ENCODE data around the gene CYP2A7.
"Not testable (repeated sequence)": the region's sequence is repeated elsewhere in the genome, so short reads cannot be mapped to it uniquely, and the experiment has no call there.

Gene CYP2A7, protein sequence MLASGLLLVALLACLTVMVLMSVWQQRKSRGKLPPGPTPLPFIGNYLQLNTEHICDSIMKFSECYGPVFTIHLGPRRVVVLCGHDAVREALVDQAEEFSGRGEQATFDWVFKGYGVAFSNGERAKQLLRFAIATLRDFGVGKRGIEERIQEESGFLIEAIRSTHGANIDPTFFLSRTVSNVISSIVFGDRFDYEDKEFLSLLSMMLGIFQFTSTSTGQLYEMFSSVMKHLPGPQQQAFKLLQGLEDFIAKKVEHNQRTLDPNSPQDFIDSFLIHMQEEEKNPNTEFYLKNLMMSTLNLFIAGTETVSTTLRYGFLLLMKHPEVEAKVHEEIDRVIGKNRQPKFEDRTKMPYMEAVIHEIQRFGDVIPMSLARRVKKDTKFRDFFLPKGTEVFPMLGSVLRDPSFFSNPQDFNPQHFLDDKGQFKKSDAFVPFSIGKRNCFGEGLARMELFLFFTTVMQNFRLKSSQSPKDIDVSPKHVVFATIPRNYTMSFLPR

DNA sequence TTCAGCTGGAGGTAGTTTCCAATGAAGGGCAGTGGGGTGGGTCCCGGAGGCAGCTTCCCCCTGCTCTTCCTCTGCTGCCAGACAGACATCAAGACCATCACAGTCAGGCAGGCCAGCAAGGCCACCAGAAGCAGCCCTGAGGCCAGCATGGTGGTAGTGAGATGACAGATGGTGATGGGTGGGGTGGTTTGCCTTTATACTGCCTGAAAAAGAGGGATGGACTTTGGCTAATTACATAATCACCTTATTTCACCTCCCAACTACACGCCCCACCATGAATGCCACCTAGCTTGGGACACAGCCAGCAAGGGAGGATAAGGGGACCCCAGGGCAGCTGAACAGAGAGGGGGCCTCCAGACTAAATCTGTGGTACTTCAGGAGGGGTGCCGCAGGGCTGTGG lies at the start of gene CYP2A7:
Gene CYP2A7, minus strand, starts transcription at position 170 of the 400 bp plus-strand sequence. Its CDS starts 21 bp downstream, at position 149.
- not testable (repeated sequence) for DNase-seq

DNA sequence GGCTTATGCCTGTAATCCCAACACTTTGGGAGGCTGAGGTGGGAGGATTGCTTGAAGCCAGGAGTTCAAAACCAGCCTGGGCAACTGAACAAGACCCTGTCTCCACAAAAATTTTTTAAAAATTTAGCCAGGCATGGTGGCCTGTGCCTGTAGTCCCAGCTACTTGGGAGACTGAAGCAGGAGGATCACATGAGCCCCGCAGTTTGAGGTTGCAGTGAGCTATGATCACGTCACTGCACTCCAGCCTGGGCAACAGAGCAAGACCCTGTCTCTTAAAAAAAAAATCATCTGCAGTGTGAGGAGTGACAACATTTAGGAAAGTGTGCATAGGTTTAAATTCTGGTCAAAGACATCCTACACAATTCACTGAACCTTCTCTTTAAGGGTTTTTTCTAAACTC lies 48.8 kb upstream of the CYP2A7 start:
- not testable (repeated sequence) for DNase-seq

DNA sequence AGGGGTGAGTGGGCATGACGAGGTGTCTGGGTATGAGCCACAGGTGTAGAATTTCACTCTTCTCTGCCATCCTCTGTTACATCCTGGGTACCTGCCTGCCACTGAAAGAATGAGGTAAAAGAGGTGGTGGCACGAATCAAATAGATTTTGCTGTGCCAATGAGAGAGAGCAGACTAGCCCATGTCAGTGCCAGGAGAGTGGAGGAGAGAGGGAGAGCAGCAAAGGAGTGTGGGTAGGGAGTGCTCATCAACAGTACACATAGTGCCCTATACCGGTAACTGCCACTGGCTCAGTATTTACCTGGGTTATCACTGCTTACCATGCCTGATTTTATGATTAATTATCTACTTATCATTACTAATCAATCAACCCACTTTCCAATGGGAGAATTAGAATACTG lies 47.9 kb upstream of the CYP2A7 start:
- not testable (repeated sequence) for DNase-seq

DNA sequence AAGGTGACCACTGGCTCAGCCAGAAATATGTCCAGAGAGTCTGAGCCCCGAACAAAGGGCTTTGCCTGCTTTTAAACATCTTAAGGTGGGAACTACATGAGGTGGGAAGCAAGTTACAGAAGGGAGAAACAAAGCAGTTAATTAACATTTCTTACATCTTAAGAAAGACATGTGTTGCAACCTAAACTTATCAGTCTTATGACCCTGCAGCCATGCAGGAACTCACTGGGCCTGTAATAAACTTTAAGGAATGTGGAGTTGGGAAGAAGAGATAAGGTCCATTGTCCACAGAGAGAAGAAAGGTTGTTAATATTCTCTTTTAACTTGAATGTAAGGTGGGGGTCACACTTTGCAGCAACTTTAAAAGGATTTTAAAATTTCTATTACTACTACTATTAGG lies 46.8 kb upstream of the CYP2A7 start:
- DNase-seq: no peak

DNA sequence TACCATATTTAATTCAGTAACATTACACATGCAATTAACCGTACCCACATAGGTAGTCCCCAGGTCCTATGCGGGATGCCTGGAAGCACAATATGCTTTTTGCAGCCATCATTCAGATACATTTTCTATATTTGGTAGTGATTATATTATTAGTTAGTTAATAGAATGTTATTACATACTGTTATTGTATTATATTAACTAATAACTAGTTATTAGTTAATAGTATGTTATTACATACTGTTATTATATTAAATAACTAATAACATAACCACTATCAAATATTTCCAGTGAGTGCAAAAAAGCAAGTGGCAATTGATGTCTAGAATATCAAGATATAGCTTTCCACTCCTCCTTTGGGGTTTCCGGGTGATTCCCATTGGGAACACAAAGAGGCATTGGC lies 45.5 kb upstream of the CYP2A7 start:
- no peak for DNase-seq

DNA sequence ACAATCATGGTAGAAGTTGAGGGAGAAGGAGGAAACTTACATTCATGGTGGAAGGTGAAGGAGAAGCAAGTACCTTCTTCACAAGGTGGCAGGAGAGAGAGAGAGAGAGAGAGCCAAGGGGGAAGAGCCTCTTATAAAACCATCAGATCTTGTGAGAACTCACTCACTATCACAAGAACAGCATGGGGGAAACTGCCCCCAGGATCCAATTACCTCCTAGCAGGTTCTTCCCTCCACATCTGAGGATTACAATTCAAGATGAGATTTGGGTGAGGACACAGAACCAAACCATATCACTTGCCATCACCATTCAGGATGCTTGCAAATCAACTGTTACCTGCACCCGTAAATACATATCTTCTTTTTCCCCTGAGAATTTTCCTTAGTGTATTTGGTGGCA lies 44.2 kb upstream of the CYP2A7 start:
- not testable (repeated sequence) for DNase-seq

DNA sequence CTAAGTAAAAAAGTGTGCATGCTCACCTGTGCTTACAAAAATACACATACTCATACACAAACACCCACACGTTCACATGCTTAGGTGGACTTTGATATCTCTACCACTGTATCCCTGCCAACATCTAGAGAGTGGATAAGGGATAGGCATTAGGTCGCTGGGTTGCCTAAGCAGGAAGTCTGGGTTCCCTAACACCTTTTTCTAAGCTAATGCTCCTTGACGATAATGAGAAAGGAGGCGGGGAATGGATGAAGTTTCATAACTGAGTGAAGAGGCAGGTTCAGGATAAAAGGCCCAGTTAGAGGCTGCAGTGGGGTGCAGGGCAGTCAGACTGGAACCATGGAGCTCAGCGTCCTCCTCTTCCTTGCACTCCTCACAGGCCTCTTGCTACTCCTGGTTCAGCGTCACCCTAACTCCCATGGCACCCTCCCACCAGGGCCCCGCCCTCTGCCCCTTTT lies 41.9 kb upstream of the CYP2A7 start:
- no peak for DNase-seq

DNA sequence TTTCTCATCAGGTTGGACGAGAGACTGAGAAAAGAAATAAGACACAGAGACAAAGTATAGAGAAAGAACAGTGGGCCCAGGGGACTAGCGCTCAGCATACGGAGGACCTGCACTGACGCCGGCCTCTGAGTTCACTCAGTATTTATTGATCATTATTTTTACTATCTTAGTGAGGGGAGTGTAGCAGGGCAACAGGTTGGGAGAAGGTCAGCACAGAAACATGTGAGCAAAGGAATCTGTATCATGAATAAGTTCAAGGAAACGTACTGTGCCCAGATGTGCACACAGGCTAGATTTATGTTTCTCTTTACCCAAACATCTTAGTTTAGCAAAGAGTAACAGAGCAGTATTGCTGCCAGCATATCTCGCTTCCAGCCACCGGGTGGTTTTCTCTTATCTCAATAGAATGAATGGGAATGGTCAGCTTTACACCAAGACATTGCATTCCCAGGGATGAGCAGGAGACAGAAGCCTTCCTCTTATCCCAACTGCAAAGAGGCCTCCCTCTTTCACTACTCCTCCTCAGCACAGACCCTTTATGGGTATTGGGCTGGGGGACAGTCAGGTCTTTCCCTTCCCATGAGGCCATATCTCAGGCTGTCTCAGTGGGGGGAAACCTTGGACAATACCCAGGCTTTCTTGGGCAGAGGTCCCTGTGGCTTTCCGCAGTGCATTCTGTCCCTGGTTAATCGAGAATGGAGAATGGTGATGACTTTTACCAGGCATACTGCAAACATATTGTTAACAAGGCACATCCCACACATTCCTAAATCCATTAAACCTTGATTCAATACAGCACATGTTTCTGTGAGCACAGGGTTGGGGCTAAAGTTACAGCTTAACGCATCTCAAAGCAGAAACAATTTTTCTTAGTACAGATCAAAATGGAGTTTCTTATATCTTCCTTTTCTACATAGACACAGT lies 40.5 kb upstream of the CYP2A7 start:
- DNase-seq: not testable (repeated sequence)

DNA sequence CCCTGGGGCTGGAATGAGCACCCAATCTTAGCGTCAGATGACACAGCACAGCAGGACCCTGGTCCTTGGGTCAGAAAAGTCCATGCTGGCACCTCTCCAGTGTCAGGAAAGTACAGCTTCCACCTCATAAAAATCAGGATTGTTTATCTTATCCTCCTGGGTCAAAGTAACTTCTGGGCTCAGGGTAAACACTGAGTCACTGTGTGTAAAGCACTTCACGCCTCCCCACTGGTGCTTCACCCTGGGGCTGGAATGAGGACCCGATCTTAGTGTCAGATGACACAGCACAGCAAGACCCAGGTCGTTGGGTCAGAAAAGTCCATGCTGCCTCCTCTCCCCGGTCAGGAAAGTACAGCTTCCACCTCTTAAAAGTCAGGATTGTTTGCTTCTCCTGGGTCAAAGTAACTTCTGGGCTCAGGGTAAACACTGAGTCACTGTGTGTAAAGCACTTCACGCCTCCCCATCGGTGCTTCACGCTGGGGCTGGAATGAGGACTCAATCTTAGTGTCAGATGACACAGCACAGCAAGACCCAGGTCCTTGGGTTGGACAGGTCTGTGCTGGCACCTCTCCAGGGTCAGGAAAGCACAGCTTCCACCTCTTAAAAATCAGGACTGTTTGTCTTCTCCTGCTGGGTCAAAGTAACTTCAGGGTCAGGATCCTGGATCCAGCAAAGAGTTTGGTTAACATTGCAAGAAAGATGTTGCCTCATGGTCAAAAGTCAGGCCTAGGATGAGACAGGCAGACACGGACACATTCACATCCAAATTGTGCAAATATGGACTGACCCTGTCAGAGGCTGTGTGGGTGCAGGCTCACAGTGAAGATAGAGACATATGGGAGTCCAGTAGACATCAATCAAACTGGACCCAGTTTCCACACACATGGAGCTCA lies 39.2 kb upstream of the CYP2A7 start:
- no peak for DNase-seq

DNA sequence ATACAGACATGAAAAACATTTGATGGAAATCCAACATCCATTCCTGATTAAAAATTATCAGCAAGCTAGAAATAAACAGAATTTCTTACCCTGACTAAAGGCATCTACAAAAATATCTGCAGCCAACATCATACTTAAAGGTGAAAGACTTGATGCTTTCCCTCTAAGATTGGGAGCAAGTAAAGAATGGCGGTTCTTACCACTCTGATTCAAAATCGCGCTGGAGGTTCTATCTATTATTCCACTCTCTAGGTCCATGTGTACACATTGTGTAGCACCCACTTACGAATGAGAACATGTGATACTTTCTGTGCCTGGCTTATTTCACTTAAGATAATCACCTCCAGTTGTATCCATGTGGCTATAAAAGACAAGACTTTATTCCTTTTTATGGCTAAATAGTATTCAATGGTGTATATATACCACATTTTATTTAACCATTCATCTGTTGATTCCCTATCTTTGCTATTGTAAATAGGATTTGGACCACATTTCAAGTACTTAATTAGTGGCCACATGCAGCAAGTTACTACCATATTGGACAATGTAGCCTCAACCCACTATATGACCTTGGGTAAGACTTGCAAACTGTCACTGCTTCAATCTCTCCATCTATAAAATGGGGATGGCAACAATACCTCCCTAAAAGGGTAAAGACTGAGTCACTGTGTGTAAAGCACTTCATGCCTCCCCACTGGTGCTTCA lies 38.4 kb upstream of the CYP2A7 start:
- DNase-seq: no peak

DNA sequence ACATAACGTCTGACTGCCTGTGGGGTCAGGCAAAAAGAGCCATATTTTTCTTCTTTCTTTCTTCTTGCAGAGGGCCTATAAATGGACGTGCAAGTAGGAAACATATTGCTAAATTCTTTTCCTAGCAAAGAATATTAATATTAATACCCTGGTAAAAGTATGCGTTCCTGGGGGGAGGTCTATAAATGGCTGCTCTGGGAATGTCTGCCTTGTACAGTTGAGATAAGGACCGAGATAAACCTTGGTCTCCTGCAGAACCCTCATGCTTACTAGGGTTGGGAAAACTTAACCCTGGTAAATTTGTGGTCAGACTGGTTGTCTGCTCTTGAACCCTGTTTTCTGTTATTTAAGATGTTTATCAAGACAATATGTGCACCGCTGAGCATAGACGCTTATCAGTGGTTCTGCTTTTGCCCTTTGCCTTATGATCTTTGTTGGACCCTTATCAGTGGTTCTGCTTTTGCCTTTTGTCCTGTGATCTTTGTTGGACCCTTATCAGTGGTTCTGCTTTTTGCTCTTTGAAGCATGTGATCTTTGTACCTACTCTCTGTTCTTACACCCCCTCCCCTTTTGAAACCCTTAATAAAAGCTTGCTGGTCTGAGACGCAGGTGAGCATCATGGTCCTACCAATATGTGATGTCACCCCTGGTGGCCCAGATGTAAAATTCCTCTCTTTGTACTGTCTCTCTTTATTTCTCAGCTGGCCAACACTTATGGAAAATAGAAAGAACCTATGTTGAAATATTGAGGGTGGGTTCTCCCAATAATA lies 37.7 kb upstream of the CYP2A7 start:
- not testable (repeated sequence) for DNase-seq

DNA sequence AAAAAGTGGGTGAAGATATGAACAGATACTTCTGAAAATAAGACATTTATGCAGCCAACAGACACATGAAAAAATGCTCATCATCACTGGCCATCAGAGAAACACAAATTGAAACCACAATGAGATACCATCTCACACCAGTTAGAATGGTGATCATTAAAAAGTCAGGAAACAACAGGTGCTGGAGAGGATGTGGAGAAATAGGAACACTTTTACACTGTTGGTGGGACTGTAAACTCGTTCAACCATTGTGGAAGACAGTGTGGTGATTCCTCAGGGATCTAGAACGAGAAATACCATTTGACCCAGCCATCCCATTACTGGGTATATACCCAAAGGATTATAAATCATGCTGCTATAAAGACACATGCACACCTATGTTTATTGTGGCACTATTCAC lies 36.3 kb upstream of the CYP2A7 start:
- DNase-seq: not testable (repeated sequence)

DNA sequence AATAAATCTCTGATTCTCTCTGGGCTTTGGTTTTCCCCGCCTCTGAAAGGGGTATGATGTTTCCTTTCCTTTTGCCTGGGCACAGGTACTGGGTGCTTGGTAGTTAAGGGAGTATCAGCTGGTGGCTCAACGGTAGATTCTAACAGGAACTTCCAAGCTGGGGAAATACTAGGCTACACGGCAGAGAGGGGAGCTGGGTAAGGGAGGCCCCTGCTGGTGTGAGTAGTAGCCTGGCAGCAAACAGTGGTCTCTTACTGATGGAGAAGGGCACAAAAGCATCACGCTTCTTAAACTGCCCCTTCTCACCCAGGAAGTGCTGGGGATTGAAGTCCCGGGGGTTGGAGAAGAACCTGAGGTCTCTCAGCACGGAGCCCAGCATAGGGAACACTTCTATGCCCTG lies 26.9 kb upstream of the CYP2A7 start:
- peak in 3 of 58 donors; percentile 3 to 7 (median 6) for DNase-seq

DNA sequence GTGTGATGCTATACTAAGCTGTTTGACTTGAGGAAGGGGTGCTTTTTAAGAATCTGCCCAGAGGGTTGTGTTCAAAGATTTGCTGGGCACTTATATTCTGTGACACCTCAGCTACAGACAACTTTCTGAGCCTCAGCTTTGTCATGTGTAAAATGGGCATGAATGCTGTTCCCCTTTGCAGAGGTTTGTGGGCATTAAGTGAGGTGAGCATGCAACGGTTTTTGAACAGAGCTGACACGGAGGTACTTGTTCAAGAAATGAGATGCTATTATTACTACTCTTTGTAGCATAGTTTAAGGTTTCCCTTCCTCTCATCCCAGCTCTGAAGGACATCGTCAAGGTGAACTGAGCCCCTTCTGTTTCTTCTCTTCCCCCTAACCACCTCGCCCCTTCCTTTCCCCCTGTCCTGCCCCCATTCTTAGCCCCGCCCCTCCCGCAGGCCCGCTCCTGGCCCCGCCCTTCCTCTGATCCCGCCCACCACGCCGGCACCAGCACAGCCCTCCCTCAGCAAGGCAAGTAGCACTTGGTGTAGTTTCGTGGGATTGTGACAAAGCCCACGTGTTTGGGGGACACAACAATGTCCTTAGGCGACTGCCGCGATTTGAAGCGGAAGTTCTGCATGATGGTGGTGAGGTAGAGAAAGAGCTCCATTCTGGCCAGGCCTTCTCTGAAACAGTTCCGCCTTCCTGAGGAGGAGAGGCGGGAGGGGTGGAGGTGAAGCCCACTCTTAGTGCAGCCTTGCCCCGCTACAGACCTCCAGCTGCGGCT lies 26.1 kb upstream of the CYP2A7 start:
- DNase-seq: peak in 2 of 58 donors; percentile 0 to 4

DNA sequence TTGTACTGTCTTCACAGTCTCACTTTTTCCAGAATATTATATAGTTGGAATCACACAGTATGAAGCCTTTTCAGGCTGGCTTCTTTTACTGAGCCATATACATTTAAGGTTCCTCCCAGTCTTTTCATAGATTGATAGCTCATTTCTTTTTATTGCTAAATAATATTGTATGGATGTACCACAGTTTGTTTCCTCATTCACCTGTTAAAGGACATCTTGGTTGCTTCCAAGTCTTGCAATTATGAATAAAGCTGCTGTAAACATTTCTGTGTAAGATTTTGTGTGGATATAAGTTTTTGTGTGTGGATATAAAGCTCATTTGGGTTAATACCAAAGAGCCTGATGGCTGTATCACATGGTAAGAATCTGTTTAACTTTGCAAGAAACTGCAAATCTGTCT lies 24.5 kb upstream of the CYP2A7 start:
- DNase-seq: no peak

DNA sequence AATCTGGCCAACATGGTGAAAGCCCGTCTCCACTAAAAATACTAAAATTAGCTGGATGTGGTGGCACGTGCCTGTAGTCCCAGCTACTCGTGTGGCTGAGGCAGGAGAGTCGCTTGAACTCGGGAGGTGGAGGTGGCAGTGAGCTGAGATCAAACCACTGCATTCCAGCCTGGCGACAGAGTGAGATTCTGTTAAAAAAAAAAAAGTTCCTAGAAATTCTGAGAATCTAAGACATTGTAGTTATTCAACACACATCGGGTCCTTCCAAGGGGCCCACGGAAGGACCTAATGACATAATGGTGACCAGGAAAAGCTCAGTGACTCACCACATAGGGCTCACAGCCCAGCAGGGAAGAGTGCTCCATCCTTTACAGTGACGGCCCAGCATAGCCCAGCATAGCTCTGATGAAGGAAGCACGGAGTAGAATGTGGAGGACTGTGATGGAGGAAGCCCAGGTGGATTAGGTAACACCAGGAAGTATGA lies 22.7 kb upstream of the CYP2A7 start:
- not testable (repeated sequence) for DNase-seq

DNA sequence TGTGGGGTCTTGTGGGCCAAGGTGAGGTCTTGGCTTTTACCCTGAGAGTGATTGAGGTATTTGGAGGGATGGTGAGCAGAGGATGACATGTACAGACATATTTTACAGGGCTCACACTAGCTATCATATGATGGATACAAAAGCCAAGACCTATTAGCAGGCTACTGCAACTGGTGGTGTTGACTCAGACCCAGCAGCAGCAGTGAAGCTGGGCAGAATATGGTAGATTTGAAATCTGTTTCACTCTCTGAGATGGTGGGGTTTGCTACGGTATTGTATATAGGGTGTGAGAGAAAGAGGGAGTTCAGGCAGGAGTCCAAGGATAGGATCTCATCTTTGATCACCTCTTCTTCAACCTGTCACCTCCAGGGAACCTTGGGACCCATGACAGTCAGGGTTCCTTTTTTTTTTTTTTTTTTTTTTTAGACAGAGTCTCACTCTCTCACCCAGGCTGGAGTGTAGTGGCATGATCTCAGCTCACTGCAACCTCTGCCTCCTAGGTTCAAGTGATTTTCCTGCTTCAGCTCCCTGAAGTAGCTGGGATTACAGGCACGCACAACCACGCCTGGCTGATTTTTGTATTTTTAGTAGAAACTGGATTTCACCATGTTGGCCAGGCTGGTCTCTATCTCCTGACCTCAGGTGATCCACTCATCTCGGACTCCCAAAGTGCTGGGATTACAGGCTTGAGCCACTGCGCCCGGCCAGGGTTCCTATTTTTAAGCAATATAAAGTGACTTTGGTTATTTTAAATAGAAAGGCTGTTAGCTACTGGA lies 20.1 kb upstream of the CYP2A7 start:
- not testable (repeated sequence) for DNase-seq

DNA sequence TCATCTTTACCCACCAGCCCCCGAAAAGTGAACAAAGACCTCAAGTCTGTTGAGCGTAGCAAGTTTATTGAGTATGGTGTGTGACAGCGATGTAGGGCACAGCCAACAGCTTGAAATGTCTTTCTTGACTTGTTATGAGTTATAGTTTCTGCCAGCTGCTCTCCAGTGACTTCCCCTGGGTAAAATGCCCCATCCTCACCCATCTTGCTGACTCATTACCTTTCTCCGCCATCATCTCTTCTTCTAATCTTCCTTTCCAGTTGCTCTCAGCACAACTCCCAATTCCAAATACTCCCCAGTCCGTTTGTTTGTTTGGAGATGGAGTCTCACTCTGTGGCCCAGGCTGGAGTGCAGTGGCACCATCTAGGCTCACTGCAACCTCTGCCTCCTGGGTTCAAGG lies 18.5 kb upstream of the CYP2A7 start:
- not testable (repeated sequence) for DNase-seq

Measured in anterior cingulate cortex (tissue), 58 donors.